GM19238 (cell line): Measurements from ENCODE around the gene PGLYRP2.
A peak's percentile ranks its signal among the peaks of the same experiment; 100 is the strongest.
"Not testable (repeated sequence)": the region's sequence is repeated elsewhere in the genome, so short reads cannot be mapped to it uniquely, and the experiment has no call there.

Experiments used
- DNase-seq: peaks from one replicate; pipeline ENCODE4 v3.0.0; 2011; ENCODE audit warnings: low spot score; ENCODE audit not compliant: insufficient read length

PGLYRP2 gene

DNA sequence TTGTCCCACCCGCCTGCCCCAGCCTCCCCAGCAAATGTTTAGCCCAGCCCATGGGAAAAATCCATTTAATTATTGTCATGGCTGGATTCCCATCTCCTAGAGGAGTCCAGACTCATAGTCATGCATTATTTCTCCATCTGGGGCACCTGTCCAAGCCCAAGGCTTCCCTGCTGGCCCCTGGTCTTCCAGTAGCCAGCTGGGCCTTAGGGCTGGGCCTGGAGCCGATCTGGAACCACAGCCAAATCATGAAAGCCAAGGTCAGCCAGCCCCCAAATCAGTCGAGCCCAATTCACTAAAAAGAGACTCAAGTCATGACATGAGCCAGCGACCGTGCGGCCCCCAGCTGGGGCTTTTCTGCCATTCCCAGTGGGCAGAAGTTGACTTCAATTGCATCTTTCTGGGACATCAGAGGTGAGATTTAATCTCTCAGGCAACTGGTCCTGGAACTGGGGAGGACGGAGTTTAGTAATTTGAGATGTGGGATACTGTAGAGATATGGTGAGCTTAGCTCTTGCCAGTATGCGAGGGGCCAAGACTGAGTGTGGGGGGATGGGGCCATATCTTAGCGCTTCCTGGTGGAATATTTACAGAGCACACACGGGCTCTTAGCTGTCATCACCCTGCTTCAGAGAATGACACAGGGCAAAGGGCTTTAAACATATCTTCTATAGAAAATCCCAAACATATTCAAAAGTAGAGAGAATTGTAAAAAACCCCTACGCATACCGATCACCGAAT is 9.4 kb upstream of the PGLYRP2 start:
- DNase-seq = no peak

DNA sequence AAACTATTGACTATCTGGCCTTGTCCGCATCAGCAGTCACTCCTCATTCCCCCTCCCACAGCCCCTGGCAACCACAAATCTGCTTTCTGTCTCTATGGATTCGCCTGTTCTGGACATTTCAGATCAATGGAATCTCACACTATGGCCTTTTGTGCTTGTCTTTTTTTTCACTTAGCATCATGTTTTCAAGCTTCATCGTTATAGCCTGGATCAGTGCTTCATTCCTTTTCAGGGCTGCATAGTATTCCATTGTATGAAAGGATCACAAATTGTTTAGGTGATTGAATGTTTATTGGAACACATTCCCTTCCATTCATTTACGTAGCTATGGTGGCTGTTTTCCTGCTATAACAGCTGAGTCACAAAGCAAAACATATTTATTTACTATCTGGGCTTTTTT is 7.7 kb upstream of the PGLYRP2 start:
- no peak for DNase-seq

DNA sequence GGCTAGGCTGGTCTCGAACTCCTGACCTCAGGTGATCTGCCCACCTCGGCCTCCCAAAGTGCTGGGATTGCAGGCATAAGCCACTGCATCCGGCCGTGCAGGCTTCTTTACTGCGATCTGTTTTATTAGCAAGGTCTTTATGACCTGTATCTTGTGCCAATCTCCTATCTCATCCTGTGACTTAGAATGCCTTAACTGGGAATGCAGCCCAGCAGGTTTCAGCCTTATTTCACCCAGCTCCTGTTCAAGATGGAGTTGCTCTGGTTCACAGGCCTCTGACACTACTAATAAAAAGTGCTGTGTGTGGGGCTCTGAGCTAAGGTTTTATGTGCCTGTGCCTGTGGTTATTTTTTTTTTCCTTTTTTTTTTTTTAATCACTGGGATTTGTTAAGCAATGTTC is 6.5 kb upstream of the PGLYRP2 start:
- DNase-seq = not testable (repeated sequence)

DNA sequence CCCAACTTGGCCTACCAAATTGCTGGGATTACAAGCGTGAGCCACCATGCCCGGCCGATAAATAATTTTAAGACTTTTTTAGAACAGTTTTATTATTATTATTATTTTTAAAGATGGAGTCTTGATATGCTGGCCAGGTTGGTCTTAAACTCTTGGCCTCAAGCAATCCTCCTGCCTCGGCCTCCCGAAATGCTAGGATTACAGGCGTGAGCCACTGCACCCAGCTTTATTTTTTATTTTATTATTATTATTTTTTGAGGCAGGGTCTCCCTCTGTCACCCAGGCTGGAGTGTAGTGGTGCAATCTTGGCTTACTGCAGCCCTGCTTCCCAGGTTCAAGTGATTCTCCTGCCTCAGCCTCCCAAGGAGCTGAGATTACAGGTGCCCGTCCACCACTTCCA is 1.7 kb upstream of the PGLYRP2 start:
- DNase-seq = not testable (repeated sequence)

DNA sequence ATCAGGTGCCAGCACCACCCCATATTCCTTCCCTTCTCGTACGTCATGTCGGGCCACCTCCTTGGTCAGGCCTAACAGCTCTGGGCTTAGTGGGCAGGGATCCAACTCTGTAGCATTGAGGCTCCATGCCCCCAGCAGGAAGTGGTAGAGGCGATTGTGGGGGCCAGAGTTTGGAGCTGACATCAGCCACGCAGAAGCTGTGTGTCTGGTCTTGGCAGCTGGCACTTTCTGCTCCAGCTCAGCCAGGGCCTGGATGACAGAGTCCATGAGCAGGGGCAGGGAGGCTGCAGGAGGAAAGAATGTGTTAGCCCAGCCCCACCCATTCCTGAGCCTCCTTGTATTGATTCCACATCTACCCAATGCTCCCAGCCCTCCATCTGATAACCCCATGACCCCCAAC is 3.0 kb downstream of the PGLYRP2 start:
- no peak for DNase-seq

DNA sequence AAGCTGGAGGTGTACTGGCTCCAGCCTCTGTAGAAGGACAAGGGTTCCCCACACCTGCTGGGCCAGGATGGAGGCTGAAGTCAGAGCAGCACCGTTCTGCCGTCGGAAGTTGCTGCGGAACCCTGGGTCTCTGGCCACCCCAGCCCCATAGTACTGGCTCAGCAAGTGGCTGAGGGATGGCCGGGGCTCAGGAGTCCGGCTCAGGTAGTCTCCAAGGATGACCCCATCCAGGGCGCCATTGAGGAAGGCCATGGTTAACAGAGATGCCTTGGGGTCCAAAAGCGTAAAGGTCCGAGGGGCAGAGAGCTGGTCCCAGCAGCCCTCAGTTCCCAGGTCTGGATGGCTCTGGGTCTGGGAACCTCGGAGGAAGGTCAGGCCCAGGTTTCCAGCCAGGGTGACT is 3.7 kb downstream of the PGLYRP2 start:
- DNase-seq = no peak

DNA sequence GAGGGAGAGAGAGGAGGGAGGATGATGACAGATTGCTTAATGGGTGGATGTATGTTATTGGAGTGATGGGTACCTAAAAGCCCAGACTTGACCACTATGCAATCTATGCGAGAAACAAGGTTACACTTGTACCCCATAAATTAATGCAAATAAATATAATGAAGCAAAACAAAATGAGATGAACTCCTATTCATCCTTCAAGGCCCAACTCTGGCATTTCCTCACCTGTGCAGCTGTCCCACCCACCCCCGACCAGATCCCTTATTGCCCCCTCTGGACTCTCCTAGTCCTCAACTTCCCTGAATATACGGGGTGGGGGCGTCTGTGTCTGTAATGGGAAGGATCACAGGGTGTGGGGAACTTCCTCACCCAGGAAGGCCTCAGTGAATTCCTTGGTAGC is 4.1 kb downstream of the PGLYRP2 start:
- DNase-seq = no peak

DNA sequence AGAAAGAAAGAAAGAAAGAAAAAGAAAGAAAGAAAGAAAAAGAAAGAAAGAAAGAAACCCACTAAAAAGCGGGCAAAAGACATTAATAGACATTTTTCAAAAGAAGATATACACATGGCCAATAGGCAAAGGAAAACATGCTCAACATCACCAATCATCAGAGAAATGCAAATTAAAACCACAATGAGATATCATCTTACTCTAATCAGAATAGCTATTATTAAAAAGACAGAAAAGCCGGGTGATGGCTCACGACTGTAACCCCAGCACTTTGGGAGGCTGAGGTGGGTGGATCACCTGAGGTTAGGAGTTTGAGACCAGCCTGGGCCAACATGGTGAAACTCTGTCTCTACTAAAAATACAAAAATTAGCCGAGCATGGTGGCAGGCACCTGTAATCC is 5.5 kb downstream of the PGLYRP2 start:
- not testable (repeated sequence) for DNase-seq

DNA sequence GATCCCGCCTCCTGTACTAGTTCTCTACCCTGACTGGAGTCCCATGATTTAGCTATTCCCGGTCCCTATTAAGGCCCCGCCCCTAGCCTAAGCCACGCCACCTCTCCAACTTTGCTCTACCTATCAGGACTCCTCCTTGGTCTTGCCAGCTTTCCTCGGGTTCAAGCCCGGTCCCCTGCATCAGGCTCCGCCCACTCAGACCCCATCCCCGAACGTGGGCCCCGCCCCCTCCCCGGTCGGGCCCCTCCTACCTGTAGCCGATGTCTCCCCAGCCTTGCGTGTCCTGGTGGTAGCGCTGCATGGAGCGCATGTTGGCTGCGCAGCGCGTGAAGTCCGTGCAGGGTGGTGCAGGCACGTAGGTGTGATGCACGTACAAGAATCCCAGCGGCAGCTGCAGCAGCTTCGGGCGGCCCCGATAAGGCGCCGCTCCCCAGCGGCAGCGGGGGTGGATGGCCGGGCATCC is 7.6 kb downstream of the PGLYRP2 start:
- no peak for DNase-seq

DNA sequence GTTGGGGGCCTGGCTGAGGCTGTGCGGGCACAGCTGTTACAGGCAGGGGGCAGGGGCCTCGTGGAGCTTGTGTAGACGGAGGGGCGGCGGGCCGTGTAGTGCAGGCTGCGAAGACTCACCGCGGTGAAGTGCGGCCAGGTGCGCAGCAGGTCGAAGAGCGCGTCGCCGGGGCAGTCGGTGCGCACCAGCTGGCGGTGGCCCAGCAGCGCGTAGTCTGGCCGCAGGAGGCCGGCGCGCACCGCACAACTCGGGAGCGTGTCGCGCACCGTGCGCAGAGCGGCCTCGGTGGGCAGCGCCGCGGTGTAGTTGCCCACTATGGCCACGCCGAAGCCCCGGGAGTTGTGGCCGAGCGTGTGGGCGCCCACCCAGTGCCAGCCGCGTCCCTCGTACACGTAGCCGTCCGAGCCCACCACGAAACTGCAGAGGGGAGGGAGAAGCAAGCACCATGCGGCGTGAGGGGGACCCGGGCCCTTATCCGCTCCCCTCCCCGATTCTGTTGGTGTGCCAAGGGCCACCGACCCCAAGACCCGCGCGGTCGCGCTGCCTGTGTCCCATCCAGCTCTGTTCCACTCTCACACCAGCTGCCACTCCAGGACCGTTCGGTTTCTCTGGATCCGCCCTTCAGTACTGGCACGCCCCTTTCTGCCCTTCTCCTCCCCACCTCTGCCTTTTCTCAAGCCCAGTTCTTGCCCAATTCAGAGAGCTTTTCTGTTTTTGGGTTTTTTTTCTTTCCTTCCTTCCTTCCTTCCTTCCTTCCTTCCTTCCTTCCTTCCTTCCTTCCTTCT is 9.6 kb downstream of the PGLYRP2 start:
- DNase-seq = no peak

DNA sequence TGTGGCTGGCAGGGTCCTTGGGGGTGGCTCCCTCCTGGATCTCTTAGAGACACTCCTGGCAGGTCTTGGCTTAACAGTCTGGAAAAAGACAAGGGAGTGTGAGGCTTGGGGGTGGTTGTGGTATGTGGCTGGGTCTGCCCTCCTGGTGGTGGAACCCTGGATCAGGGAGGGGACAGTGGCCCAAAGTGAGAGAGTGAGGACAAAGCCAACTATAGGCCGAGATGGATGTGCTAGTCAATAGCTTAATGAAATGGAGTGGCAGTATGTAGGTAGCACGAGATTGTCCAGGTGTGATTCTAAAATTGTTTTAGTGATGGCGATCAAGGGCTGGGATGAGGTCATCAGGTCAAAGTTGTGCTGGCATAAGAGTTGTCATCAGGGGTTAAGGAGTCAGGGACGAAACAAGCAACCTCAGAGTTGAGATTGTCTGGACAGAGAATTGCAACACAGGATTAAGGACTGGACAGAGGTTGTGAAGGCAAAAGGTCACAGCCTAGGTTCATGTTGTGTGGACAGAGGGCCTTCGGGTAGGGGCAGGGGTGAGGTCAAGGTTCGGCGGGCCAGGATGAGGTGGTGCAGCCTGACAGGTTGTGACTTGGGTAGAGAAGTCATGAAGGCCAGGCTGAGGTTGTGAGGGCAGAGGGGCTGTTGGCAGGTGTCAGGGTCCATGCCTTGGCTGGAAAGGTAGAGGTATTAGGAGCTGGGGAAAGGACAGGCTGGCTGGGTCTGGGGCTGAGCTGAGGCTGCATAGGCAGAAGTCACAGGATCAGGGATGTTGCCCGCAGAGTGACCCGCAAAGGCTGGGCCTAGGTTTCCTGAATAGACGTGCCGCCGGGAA is 10.4 kb downstream of the PGLYRP2 start:
- no peak for DNase-seq

DNA sequence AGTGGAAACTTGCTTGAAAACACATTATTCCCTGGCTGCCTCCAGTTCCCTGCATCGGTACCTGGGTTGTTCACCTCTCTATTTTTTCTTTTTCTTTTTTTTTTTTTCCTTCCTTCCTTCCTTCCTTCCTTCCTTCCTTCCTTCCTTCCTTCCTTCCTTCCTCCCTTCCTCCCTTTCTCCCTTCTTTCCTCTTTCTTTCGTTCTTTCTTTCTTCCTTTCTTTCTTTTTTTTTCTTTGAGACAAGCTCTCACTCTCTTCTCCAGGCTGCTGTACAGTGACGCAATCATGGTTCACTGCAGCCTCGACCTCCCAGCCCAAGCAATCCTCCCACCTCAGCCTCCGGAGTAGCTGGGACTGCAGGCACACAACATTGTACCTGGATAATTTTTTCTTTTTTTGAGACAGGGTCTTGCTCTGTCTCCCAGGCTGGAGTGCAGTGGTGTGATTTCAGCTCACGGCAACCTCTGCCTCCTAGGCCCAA is 11.5 kb downstream of the PGLYRP2 start:
- DNase-seq = no peak

DNA sequence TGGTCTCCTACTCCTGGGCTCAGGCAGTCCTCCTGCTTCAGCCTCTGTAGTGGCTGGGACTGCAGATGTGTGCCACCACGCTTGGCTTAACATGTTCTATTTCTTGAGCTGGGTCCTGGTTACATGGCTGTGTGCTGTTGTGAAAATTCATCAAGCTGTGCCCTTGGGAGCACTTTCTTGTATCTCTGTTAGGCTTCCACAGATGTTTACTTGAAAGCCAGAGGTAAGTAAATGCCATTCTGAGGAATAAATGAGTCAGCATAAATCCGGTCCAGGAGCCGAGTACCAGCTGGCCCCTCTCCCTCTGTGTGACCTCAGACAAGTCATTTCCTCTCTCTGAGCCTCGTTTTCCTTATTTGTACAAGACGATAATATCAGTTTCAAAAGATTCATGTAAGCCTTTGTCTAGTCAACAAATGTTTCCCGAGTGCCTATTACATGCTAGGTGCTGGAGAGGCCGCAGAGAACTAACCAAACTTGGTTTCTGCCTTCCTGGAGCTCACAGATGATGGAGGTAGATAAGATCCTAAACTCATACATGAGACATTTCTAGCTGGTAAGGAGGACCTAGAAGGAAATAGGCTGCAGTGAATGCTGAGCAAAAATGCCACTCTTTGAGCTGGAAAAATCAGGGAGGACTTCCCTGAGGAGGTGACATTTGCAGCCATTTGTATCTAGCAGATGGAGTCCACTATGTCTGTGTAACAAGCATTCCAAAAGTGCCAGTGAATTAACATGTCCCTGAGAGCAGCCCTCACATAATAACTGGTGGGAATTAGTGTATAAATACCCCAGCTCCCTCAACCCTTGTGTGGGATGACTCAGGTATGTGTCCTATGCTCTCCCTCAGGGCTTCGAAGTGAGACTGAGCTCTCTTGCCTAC is 12.2 kb downstream of the PGLYRP2 start:
- DNase-seq = no peak

DNA sequence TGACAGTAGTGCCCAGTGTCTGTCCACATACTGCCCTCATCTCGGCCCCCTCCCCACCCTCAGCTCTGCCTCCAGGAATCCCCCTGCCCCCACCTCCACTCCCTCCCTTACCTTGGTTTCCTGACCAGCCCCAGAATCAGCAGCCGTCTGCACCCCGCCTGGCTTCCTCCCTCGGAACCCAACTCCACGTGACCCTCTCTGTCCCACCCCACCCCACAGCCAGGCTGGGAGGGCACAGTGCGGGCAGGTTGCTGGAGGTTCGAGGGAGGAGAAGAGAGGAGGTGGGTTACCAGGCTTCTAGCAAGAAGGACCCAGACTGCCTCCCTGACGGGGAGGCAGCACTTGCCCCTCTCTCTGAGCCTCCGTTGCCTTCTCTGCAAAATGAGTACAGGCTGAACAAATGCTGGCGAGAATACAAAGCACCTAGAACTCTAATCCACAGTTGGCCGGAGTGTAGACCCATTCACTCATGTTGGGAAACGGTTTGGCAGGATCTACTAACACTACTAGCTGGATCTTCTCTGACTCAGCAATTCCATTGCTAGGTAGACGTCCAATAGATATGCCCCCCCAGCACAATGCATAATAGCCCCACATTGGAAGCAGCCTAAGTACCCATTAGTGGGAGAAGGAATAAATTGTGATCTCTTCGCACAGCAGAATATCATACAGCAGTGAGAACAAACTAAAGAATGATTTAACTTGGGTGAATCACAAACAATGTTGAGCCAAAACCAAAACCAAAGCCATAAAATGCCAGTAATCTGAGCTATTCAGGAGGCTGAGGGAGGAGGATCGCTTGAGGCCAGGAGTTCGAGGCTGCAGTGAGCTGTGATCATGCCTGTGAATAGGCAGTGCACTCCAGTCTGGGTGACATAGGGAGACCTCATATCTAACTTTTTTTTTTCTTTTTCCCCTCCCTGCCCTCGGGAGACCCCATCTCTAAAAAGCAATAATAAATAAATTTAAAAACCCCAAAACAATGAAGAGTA is 14.6 kb downstream of the PGLYRP2 start, which contains the start of gene RASAL3:
Gene RASAL3, minus strand, starts transcription at position 151 of the 992 bp plus-strand sequence. CDS start 186 bp downstream, outside the sequence.
- peak; percentile 75 for DNase-seq

DNA sequence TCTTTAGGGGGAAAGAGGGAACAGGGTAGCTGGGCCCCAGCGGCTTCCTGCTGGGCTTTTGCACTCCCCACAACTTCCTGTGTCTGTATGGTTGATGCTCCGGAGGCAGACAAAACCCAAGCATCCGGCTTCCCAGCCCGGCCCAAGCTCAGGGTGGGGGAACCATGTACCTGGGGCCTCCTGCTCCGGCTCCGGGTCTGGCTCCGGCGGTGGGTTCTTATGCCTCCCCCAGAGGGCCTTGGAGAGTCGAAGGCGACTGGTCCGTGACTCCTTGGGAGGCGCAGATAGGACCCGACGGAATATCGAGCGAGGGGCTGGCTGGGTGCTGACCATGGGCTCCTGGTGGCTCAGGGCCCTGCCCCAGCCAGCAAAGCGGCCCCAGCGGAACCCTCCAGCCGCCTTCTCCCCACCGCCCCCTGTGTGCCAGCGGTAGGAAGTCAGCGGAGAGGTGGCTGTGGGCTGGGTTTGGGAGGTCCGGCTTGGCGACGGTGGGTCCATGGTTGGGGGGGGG is 15.4 kb downstream of the PGLYRP2 start:
- peak; percentile 78 for DNase-seq

DNA sequence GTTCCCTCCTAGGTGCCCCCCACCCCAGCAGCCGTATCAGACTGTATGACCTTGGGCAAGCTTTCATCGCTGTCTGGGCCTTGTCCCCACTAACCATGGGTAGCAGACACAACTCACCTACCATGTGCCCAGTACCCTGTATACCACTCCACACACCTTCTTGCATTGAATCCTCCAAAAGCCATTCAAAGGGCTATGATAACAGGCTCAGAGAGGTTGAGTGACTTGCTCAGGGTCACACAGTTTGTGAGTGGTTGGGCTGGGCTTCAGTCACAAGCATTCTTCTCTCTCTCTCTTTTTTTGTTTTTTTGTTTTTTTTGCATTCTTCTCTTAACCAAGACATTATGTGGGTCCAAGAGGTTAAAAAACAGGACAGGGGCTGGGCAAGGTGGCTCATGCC is 17.6 kb downstream of the PGLYRP2 start:
- DNase-seq = no peak

DNA sequence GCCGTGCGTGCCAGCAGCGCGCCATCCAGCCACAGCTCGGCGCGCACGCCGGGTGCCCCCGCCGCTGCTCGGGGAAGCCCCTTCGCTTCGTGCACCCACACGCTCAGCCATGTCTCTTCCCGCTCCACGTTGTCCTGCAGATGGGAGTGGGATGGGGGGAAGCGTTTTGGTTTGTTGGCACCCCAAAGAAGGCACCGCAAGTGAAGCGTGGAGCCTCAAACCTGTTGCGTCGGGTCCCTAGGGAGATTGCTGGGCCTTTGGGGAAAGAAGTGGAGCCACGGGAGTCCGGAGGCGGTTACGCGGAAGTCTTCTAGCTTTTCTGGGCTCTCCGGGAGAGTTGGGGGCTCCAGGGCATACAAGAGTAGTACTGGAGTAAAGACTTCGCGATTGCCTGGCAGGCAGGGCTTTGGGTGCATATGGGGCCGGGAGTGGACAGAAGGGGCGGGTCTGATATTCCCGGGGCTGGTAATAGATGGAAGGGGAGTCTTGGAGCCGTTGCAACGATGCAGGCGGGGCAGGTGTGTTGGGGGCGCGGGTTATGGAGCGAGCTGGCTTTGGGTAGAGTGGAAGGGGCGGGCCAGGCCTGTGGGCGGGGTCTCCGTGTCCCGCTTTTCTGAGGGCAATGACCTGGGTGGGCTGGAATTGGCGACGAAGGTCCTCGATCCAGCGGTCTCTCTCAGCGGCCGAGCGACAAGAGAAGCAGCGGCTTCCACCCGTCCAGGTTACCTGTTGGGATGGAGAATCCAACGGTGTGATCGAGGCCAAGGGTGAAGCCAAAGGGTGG is 21.4 kb downstream of the PGLYRP2 start:
- no peak for DNase-seq
